Activated CD8-positive, alpha-beta memory T cell treated with anti-CD3 and anti-CD28 coated beads for 48 hours (primary cell): ENCODE results near the gene NTN3.

ENCODE experiments used
- DNase-seq, 3 experiments: peaks; one replicate each; pipeline ENCODE4 v3.0.0-alpha.2; 2020; ENCODE audit warnings: low read depth in 2 of 3, low spot score in 2 of 3

The NTN3 gene

GRCh38 chr16:2512735-2513404 lies 41.8 kb downstream of the NTN3 start:
- no peak for DNase-seq

- DNase-seq = peak; percentile 71 to 90 (median 83)
Measured at GRCh38 chr16:2513405-2514332, 42.6 kb downstream of the NTN3 start, which contains the start of gene ATP6V0C. Gene ATP6V0C (plus strand): TSS chr16:2513952. CDS start chr16:2514104, 152 bp downstream.

DNA sequence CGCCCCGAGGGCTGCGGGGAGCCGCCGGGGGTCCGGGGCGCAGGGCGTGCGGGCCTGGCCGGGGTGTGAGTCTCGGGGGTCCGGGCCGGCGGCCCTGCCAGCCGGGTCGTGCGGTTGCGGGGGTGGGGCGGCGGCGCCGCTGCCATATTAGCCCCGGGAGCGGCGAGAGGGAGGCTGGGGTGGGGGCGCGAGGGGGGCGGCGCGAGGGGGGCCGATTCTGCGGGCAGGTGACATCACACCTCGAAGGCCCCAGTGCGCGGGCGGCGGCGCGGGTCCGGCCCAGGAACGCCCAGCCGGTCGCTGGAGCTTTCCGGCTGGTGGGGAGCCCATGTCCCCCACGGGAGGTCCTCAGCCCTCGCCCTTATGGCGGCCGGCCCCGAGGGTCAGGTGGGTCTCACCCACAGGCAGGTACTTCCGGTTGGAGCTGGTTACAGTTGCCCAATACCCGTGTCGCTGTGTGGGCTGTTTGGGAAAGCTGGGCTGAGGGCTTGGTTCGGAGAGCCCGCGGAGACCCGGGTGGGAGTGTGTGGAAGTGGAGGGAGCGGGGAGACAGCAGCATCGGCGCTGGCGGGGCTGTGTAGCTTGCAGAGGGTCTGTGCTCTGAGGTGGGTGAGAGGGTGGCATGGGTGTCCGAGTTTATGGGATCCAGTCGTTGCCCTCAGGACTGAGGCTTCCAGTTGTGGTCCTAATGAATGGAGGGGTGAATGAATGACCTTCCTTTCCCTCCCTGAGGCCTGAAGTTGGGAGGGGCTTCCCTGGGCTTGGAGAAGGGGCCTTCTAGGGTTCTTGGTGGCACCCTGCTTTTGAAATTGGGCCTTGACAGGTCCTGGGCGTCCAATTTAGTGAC lies 43.5 kb downstream of the NTN3 start:
- DNase-seq = no peak

DNA sequence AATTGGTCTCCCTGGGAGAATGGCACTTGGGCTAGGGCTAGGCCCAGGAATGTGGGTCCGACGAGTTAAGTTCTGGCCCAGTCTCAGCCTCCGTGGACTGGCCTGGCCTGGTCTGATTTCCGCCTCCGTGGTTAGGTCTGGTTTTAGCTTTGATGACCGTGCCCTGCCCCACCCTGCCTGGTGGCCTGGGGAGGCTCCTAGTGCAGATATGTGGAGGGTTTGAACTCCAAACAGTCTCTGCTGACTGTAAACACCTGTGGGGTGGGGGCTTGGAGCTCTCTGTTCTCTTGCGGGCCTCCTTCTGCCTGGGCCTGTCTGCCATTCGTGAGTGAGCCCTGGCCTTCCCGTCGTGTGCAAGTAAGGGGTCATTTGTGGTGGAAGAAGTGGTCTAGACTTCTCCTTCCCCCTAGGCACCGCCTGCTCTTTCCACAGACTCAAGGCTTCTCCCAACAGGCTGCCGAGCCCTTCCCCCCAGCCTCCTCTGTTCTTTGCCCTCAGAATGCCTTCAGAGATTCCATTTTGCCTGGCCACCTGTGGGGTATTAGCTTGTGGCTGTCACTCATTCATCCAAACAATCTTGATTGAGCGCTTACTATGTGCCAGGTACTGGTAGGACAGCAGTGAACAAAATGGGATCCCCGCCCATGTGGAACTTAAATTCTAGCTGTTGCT lies 44.2 kb downstream of the NTN3 start:
- no peak for DNase-seq

DNA sequence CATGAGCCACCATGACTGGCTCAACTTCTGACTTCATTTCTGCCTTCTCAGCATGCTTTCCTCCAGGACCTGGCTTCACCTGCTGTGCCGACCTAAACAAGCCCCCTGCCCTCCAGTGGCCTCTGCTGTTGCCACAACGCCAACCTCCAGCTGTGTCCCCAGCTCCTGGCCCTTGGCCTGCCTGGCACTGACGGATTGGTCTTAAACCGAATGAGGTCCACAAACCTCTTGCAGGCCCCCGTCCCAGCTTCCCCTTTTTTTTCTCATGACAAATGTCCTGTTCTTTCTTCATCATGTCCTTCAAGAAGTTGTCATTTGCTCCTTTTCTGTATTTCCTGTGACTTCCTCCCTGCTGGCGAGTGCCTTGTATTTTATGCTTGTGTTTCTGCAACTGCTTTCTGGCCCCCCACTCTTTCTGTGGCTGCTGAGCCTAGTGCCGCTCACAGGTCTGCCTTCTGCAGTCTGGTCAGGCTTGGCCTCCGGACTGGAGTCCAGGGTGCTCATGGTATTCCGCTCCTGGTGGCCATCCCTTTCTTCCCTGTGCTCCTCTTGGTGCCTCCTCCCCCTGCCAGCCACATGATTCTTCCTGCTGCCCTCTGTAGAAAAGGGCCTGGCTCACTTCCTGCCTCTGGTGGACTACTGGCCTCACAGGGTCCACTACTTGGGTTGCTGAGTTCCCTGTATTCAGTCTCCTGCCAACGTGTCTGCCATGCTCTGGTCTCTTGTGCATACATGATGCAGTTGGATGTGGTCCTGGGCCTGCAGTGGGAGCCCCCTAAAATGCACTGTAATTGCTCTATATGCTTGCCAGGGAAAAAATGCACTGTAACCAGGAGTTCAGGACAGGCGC lies 45.5 kb downstream of the NTN3 start:
- no peak for DNase-seq

GRCh38 chr16:2517954-2518605 lies 47.0 kb downstream of the NTN3 start:
- no peak for DNase-seq

DNA sequence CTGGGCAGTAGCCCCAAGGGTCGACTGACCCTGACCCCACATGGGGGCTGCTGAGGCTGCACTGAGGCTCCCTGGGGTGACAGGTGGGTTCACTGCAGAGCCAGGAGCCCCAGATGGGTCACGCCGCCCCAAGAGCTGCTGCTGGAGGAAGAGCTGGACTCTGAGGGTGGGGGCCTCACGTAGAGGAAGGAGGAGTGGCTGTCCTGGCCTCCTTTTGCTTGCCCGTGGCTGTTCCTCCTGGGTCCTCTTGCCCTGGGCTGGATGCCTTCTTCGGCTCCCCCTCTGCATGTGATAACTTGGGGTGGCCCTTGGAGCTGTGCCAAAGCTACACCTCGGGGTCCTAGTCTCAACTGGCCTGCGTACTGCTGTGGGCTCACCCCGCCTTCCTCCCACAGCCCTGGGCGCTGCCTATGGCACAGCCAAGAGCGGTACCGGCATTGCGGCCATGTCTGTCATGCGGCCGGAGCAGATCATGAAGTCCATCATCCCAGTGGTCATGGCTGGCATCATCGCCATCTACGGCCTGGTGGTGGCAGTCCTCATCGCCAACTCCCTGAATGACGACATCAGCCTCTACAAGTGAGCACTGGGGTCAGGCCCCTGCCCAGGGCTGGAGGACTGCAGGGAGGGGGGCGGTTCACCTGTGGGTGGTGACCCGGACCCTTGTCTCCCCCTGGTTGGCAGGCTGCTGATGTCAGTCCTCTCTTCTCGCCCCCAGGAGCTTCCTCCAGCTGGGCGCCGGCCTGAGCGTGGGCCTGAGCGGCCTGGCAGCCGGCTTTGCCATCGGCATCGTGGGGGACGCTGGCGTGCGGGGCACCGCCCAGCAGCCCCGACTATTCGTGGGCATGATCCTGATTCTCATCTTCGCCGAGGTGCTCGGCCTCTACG lies 48.0 kb downstream of the NTN3 start:
- no peak for DNase-seq

DNA sequence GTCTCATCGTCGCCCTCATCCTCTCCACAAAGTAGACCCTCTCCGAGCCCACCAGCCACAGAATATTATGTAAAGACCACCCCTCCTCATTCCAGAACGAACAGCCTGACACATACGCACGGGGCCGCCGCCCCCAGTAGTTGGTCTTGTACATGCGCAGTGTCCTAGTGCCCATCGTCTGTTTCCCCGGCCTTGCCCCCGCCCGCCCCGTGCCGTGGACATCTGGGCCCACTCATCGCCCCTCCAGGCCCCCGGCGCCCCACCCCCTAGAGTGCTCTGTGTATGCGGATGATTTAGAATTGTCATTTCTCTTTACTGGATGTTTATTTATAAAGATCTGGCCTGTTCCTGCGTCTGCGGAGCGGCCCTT lies 48.6 kb downstream of the NTN3 start:
- no peak for DNase-seq

DNA sequence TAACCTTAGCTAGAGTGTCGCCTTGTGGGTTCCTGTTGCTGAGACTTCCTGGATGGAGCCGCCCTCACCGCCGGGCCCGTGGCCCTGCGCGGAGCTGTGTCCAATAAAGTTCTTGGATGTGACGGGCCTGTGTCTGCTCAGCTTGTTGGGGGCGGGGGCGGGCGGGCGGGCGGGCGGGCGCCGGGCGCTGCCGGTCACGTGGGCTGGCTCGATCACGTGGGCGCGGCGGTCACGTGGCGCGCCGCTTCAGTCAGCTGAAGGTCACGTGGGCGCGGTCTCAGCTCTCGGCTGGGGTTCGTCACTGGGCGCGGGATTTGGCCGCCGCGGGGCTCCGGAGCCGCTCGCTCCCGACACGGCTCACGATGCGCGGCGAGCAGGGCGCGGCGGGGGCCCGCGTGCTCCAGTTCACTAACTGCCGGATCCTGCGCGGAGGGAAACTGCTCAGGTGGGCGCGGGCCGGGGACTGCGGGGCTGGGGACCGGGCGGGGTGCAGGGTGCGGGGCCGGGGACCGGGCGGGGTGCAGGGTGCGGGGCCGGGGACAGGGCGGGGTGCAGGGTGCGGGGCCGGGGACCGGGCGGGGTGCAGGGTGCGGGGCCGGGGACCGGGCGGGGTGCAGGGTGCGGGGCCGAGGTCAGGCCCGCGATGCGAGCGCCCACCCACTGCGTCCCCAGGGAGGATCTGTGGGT lies 49.1 kb downstream of the NTN3 start, which contains the start of gene AMDHD2:
TSS of gene AMDHD2 (plus strand) at position 275 of the 687 bp plus-strand sequence. CDS start at position 363, 88 bp downstream.
- DNase-seq = peak; percentile 69 to 82 (median 78)

DNA sequence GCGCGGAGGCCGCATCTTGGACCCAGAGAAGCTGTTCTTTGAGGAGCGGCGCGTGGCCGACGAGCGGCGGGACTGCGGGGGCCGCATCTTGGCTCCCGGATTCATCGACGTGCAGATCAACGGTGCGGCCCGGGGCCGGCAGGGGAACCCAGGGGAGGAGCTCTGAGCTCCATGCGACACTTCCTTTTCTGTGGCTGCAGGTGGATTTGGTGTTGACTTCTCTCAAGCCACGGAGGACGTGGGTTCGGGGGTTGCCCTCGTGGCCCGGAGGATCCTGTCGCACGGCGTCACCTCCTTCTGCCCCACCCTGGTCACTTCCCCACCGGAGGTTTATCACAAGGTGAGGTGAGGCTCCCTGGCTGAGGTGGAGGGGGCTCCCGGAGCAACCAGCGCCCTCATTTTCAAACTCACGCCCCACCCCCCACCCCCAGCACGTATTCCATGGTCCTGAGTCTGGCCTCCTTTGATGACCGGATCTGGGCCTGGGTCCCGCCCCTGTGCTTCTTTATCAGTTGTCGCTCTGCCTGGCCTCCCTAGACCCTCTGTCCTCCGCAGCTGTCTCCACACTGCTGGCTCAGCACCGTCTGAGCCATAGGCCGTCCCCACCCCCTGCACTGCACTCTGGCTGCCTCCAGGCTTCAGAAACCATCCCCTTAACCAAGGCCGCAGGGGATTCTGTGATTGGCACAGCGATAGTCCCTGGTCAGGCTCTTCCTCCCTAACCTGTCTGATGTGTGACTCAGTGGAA lies 49.9 kb downstream of the NTN3 start:
- no peak for DNase-seq
